Measurements from ENCODE around the gene CD99.
"Not testable (repeated sequence)": the region's sequence is repeated elsewhere in the genome, so short reads cannot be mapped to it uniquely, and the experiment has no call there.

GRCh38 chrX:2762671-2763070 is 71.6 kb downstream of the CD99 start:
- TF ChIP-seq, protein P1, sequence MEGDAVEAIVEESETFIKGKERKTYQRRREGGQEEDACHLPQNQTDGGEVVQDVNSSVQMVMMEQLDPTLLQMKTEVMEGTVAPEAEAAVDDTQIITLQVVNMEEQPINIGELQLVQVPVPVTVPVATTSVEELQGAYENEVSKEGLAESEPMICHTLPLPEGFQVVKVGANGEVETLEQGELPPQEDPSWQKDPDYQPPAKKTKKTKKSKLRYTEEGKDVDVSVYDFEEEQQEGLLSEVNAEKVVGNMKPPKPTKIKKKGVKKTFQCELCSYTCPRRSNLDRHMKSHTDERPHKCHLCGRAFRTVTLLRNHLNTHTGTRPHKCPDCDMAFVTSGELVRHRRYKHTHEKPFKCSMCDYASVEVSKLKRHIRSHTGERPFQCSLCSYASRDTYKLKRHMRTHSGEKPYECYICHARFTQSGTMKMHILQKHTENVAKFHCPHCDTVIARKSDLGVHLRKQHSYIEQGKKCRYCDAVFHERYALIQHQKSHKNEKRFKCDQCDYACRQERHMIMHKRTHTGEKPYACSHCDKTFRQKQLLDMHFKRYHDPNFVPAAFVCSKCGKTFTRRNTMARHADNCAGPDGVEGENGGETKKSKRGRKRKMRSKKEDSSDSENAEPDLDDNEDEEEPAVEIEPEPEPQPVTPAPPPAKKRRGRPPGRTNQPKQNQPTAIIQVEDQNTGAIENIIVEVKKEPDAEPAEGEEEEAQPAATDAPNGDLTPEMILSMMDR (IDR thresholded peaks at IDR 0.05), result not testable (repeated sequence)
- not testable (repeated sequence) for TF ChIP-seq POLR2A, POLR2AphosphoS5 (IDR thresholded peaks at IDR 0.05)
